Measurements from ENCODE around the gene NEXMIF. TPM values are rescaled to one million over a fixed set of nuclear protein-coding genes. Genes with fewer than 3 reads are reported as not detected.
"Not testable (repeated sequence)": the region's sequence is repeated elsewhere in the genome, so short reads cannot be mapped to it uniquely, and the experiment has no call there.

Gene NEXMIF
- total RNA-seq (2014; rRNA removed; shearing (Covaris generic)), result 0.70 and 0.94 TPM in 2 replicates

- no peaks in the 10 kb centered on the region for H3K36me3 ChIP-seq (replicated peaks; ENCODE audit: control insufficient read depth, insufficient read depth, low read length)
- peak; percentile 38 for DNase-seq
- peaks cover 33% of the 10 kb centered on the region for H3K27me3 ChIP-seq (ENCODE audit: control insufficient read depth, insufficient read depth, low read length)
- peak within 1 kb of the TSS; percentile 53 for H3K4me3 ChIP-seq (ENCODE audit: insufficient read depth, low read depth, low read length)
Measured at GRCh38 chrX:74925225-74926088, at the start of gene NEXMIF. NEXMIF (minus strand) TSS chrX:74925452.

GRCh38 chrX:74961962-74962361 lies 36.7 kb upstream of the NEXMIF start:
- H3K4me3 ChIP-seq (ENCODE audit: insufficient read depth, low read depth, low read length); H3K27me3 ChIP-seq (ENCODE audit: control insufficient read depth, insufficient read depth, low read length); H3K36me3 ChIP-seq (replicated peaks; ENCODE audit: control insufficient read depth, insufficient read depth, low read length); DNase-seq: not testable (repeated sequence)

GRCh38 chrX:74949717-74950116 lies 24.5 kb upstream of the NEXMIF start:
- Histone ChIP-seq H3K27me3 (ENCODE audit: control insufficient read depth, insufficient read depth, low read length) (no peaks in the 10 kb centered on the region), H3K4me3 (ENCODE audit: insufficient read depth, low read depth, low read length) (no peak overlapping the region), H3K36me3 (replicated peaks; ENCODE audit: control insufficient read depth, insufficient read depth, low read length) (no peaks in the 10 kb centered on the region)
- no peak for DNase-seq

- no peak for DNase-seq
- H3K27me3 ChIP-seq (ENCODE audit: control insufficient read depth, insufficient read depth, low read length), result no peaks in the 10 kb centered on the region
Measured at GRCh38 chrX:74940414-74940813, 15.2 kb upstream of the NEXMIF start.

GRCh38 chrX:74931214-74931613 lies 6.0 kb upstream of the NEXMIF start:
- Histone ChIP-seq H3K4me3 (ENCODE audit: insufficient read depth, low read depth, low read length) (no peak overlapping the region), H3K36me3 (replicated peaks; ENCODE audit: control insufficient read depth, insufficient read depth, low read length) (no peaks in the 10 kb centered on the region), H3K27me3 (ENCODE audit: control insufficient read depth, insufficient read depth, low read length) (peaks cover 2% of the 10 kb centered on the region)
- no peak for DNase-seq

More at GRCh38 chrX:74940414-74940813, 15.2 kb upstream of the NEXMIF start:
- Histone ChIP-seq H3K36me3 (replicated peaks; ENCODE audit: control insufficient read depth, insufficient read depth, low read length) (no peaks in the 10 kb centered on the region), H3K4me3 (ENCODE audit: insufficient read depth, low read depth, low read length) (no peak overlapping the region)

GRCh38 chrX:74924449-74925224 lies 615 bp downstream of the NEXMIF start:
- H3K4me3 ChIP-seq (ENCODE audit: insufficient read depth, low read depth, low read length), result peak overlapping the region; percentile 53
- peak; percentile 76 for DNase-seq
- H3K27me3 ChIP-seq (ENCODE audit: control insufficient read depth, insufficient read depth, low read length), result peaks cover 33% of the 10 kb centered on the region
- no peaks in the 10 kb centered on the region for H3K36me3 ChIP-seq (replicated peaks; ENCODE audit: control insufficient read depth, insufficient read depth, low read length)

GRCh38 chrX:74923942-74924448 lies 1.3 kb downstream of the NEXMIF start:
- Histone ChIP-seq H3K4me3 (ENCODE audit: insufficient read depth, low read depth, low read length) (peak overlapping the region; percentile 53), H3K36me3 (replicated peaks; ENCODE audit: control insufficient read depth, insufficient read depth, low read length) (no peaks in the 10 kb centered on the region), H3K27me3 (ENCODE audit: control insufficient read depth, insufficient read depth, low read length) (peaks cover 33% of the 10 kb centered on the region)
- no peak for DNase-seq

GRCh38 chrX:74922922-74923543 lies 2.2 kb downstream of the NEXMIF start:
- Histone ChIP-seq H3K36me3 (replicated peaks; ENCODE audit: control insufficient read depth, insufficient read depth, low read length) (no peaks in the 10 kb centered on the region), H3K27me3 (ENCODE audit: control insufficient read depth, insufficient read depth, low read length) (peaks cover 33% of the 10 kb centered on the region), H3K4me3 (ENCODE audit: insufficient read depth, low read depth, low read length) (no peak overlapping the region)
- DNase-seq, result no peak

DNA sequence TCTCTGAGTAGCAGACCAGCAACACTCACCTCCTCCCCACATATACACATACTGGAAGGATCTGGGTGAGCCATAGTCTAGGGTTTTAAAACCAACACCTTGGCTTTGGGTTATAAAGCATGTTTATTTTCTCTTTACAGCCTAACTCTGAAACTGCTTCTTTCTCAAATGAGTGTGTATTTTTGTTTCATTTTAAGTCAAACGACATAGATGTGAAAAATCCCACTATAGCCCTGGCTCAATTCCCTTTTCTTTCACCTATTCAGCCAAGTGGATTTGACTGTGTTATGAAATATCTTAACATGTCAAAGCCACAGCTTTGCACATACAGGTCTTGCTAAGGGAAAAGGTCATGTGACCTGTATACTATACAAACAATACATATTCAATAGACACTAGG lies 13.8 kb downstream of the NEXMIF start:
- no peak for DNase-seq
- H3K36me3 ChIP-seq (replicated peaks; ENCODE audit: control insufficient read depth, insufficient read depth, low read length), result no peaks in the 10 kb centered on the region
- no peak overlapping the region for H3K4me3 ChIP-seq (ENCODE audit: insufficient read depth, low read depth, low read length)
- no peaks in the 10 kb centered on the region for H3K27me3 ChIP-seq (ENCODE audit: control insufficient read depth, insufficient read depth, low read length)

- no peak for DNase-seq
- Histone ChIP-seq H3K27me3 (ENCODE audit: control insufficient read depth, insufficient read depth, low read length) (no peaks in the 10 kb centered on the region), H3K4me3 (ENCODE audit: insufficient read depth, low read depth, low read length) (no peak overlapping the region), H3K36me3 (replicated peaks; ENCODE audit: control insufficient read depth, insufficient read depth, low read length) (no peaks in the 10 kb centered on the region)
Measured at GRCh38 chrX:74906417-74906816, 18.8 kb downstream of the NEXMIF start.

- DNase-seq, result no peak
- no peaks in the 10 kb centered on the region for H3K36me3 ChIP-seq (replicated peaks; ENCODE audit: control insufficient read depth, insufficient read depth, low read length)
- no peak overlapping the region for H3K4me3 ChIP-seq (ENCODE audit: insufficient read depth, low read depth, low read length)
- no peaks in the 10 kb centered on the region for H3K27me3 ChIP-seq (ENCODE audit: control insufficient read depth, insufficient read depth, low read length)
Measured at GRCh38 chrX:74902806-74903205, 22.4 kb downstream of the NEXMIF start.

- no peak for DNase-seq
- H3K27me3 ChIP-seq (ENCODE audit: control insufficient read depth, insufficient read depth, low read length), result no peaks in the 10 kb centered on the region
- no peak overlapping the region for H3K4me3 ChIP-seq (ENCODE audit: insufficient read depth, low read depth, low read length)
- no peaks in the 10 kb centered on the region for H3K36me3 ChIP-seq (replicated peaks; ENCODE audit: control insufficient read depth, insufficient read depth, low read length)
Measured at GRCh38 chrX:74892561-74892960, 32.7 kb downstream of the NEXMIF start.

DNA sequence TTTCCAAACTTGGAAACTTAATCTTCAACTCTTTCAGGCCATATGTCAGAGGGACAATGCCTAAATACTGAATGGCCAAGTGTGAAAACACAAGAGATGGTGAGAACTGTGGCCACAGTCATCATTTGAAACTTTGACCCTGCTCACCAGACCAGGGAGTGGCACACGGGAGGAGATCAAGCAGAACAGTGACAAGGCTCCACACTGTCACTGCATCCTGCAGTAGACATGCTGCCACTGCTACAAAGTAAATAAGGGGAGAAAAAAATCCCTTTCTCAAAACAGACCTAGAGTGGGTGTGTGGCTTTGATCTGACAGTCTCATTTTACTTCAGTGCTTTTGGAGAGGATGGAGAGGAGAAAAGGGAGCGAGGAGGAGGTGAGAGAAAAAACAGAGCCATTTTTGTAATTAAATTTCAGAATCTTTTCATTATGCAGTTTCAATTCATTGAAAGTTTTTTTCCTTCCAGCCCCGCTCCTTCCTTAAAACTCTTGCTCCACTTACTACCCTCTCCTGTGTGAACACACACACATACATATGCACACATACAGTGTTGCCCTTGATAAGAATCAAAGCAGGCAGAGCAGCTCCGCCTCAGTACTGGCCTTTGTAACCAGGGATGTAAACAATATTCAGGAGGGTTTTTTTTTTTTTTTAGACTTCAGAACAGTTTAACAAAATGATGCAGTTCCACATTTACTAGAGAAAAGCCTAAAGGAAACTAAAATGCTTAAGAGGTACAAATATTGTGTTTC lies 34.4 kb downstream of the NEXMIF start:
- Histone ChIP-seq H3K36me3 (replicated peaks; ENCODE audit: control insufficient read depth, insufficient read depth, low read length) (no peaks in the 10 kb centered on the region), H3K27me3 (ENCODE audit: control insufficient read depth, insufficient read depth, low read length) (no peaks in the 10 kb centered on the region), H3K4me3 (ENCODE audit: insufficient read depth, low read depth, low read length) (no peak overlapping the region)
- no peak for DNase-seq

DNA sequence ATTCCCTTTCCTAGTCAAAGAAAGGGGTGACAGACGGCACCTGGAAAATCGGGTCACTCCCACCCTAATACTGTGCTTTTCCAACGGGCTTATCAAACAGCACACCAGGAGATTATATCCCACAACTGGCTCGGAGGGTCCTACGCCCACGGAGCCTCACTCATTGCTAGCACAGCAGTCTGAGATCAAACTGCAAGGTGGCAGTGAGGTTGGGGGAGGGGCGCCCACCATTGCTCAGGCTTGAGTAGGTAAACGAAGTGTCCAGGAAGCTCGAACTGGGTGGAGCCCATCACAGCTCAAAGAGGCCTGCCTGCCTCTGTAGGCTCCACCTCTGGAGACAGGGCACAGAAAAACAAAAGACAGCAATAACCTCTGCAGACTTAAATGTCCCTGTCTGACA lies 42.9 kb downstream of the NEXMIF start:
- not testable (repeated sequence) for DNase-seq; H3K36me3 ChIP-seq (replicated peaks; ENCODE audit: control insufficient read depth, insufficient read depth, low read length); H3K4me3 ChIP-seq (ENCODE audit: insufficient read depth, low read depth, low read length)

More for the DNA sequence above, 42.9 kb downstream of the NEXMIF start:
- H3K27me3 ChIP-seq (ENCODE audit: control insufficient read depth, insufficient read depth, low read length), result not testable (repeated sequence)

All from H7 (cell line).